GM18517 (cell line): Measurements from ENCODE around the gene TFAM.

ENCODE experiments used
- ATAC-seq: cut with Tn5 transposase; IDR thresholded peaks from one replicate; pipeline ENCODE4 v1.9.1; 2021; ENCODE audit warnings: mild to moderate bottlenecking, moderate library complexity; ENCODE audit not compliant: unreplicated experiment

TFAM gene

DNA sequence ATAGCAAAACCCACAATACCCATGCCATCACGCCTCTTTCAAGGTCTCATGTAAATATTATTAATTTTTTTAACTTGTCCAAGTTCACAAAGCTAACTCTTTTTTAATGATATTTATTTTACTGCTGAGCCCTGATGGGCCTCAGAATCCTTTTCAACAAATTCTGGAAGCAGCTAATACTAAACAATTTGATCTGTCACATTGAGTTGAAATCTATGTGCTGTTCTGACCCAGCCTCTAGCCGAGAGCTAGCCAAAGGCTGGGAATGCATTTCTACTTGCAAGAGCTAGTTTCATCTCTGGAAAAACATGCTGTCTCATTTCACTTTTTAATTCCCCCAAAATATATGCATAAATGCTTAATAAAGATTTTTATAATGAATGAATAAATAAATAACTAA, 47.9 kb downstream of the TFAM start:
- ATAC-seq, result no peak

DNA sequence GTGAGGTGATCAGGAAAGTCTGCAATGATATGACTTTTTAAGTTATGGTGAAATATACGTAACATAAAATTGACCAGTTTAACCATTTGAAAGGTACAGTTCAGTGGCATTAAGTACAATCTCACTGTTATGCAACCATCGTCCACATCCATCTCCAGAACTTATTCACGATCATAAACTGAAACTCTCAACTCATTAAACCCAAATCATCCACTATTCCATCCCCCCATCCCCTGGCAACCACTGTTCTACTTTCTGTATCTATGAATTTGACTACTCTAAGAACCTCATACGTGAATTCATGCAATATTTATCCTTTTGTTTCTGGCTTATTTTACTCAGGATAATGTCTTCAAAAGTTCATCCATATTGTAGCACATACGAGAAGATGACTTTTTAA, 48.4 kb downstream of the TFAM start:
- ATAC-seq, result no peak

DNA sequence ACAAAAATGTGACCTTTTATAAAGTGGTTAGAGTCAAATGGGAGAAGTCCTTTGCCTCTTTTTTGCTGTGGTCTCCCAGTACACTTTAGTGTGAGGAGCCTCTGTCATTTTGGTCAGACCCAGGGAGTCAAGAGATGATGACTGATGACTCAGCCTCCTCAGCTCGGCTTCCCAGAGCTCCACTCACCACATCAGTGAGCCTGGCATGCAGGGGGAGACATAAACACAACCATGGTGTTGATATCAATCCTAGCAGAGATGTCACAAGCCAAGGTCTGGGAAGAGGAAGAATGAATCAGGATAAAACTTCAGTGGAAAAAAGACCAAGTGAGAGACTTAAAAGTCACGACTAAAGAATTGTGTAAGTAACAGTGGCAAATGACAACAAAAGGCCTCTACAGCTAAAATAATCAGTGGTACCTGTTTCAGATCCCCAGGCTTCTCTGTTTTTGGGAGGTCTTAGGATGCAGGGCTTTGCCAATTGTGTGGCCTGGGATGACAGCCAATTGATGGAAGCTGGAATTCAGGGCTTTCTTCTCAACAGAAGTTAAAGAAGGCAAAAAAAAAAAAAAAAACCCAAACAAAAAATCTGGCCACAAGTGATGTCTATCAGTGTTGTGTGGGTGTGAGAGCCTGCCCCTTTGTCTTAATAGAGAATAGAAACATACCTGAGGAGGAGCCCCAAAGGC, 50.2 kb downstream of the TFAM start:
- ATAC-seq, result no peak

DNA sequence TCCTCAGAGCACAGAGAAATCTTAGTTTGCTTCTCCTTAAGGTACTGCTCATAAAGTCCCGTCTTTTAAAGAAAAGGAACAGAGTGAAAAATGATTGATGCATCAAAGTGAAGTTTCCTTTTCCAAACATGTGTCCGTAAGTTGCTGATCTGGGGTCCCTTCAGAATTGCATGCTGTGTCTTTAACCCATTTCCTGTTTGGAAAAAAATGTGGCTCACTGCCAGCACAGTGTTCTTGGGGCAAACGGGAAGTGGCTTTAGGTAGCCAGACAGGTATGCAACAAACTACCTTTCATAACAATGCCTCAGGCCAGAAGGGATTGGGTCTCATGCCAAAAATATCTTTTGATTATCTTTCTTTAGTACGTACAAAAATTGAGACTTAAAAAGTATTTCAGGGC, 50.9 kb downstream of the TFAM start:
- no peak for ATAC-seq

DNA sequence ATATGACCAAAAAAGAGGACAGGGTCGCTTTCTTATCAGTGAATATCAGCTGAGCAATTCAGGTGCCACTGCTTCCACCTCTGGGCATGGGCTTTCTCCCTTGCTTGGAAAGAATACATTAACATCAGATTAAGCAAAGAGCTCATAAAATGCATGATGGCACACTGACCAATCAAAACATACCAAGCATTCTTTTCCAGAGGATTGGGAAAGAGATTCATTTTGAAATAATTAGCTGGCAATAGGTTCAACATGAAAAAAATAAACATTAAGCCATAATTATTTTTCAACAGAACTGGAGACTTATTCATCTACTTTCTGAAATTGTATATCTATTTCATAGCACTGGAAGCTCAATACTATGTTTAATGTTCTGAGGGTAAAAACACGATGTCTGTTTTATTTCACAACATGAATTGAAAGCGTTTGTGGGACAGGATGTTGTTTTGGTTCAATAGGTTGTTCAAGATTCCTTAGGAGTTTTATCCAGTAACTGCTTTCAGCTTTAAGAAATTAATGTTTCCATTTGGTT, 53.2 kb downstream of the TFAM start:
- ATAC-seq, result no peak

DNA sequence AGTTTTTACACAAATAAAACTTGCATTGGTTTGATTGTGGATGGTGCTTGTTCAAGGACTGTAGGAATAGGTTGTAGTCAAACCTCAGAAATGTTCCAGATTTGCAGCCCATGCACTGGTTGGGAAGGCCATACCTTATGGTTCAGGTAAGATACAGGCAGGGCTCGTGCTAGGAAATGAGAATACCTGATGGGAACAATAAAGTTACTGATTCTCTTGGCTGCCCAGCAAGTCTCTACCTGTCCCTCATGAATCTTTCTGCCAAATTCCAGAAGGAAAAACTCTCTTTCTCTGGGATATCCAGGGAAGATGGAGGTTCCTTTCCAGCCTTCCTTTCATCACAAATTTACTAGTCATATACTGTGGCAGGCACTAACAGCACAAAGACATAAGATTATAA, 53.8 kb downstream of the TFAM start:
- no peak for ATAC-seq

DNA sequence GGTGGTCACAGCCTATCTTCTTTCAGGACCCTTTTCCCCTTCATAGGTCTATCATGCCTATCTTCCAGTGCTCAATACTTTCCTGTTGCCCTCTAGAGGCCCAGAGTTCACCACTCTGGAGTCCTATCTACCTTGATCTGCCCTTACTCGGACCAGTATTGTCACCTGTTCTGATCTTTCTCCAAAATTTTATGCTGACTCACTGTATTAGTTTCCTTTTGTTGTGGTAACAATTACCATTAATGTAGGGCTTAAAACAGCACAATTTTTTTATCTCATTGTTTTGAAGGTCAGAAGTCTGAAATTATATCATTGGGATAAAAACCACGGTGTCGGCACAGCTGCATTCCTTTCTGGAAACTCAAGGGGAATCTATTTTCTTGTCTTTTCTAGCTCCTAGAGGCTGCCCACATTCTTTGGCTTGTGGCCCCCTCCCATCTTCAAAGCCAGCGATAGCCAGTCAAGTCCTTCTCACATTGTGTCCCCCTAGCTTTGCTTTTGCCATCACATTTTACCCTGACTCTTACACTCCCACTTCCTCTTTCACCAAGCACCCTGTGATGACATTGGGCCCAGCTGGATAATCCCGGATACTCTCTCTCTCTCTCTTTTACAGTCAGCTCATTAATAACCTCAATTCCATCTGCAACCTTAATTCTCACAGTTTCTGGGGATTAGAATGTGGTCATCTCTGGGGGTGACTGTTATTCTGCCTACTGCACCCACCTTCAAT, 54.6 kb downstream of the TFAM start:
- no peak for ATAC-seq

DNA sequence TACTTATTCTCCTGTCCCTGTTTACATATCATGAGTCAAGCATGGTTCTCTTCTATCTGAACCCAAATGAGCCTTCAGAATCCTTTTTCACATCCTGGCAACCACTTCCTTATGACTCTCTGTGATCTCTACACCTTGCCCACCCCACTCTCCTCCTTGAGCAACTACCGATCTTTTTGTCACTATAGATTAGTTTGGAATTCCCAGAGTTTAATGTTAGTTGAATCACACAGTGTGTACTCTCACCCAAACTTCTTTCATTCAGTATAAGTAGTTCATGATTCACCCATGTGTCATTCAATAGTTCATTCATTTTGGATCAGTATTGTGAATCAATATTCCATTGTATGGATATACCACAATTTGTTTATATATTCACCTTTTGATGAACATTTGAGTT, 55.3 kb downstream of the TFAM start:
- no peak for ATAC-seq

DNA sequence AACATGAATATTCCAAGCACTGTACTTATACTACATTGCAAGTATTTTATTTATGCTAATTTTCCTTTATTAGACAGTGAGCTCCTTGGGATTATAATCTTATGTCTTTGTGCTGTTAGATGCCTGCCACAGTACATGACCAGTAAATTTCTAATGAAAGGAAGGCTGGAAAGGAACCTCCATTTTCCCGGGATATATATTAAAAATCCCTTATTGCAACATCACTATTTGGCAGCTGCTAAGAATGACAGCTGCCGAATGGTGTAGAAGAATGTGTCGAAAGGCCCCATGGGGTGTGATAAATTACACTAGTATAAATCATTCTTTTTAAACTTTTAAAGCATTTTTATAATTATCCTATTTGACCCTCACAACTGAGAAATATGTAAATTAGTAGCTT, 59.1 kb downstream of the TFAM start:
- no peak for ATAC-seq

DNA sequence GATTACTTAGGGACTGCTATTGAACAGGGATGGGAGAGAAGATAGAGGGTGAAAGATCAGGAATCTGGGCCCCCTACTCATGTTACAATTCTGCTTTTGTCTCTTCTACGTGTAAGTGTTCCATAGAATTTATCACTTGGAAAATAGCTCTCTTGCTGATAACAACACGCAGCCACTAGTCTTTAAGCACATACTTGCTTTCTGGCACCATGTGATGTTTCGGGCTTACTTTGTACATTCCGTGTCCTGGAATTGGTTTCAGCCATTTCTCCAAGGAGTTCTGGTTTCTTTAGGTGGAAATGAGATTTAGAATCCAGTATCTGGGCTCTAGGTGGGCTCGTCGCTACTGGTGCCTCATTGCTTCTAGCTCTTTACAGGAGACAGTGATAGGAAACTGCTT, 59.7 kb downstream of the TFAM start:
- no peak for ATAC-seq

DNA sequence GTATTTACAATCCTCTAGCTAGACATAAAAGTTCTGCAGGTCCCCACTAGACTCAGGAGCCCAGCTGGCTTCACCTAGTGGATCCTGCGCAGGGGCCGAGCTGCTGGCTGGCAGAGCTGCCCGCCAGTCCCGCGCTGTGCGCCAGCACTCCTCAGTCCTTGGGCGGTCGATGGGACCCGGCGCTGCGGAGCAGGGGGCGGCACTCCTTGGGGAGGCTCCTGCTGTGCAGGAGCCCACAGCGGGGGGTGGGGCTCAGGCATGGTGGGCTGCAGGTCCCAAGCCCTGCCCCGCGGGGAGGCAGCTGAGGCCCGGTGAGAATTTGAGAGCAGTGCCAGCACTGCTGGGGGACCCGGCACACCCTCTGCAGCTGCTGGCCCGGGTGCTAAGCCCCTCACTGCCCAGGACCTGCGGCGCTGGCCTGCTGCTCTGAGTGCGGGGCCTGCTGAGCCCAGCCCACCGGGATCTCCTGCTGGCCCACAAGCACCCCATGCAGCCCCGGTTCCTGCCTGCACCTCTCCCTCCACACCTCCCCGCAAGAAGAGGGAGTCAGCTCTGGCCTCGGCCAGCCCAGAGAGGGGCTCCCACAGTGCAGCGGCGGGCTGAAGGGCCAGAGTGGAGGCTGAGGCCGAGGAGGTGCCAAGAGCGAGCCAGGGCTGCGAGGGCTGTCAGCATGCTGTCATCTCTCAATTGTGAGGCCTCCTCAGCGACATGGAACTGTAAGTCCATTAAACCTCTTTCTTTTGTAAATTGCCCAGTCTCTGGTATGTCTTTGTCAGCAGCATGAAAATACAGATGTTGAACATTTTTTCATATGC, 63.1 kb downstream of the TFAM start:
- no peak for ATAC-seq
